PFSK-1 (cell line): ENCODE measurements around the gene SIVA1.

Experiments
- POLR2AphosphoS5 ChIP-seq: IDR thresholded peaks from 2 replicates; pipeline ENCODE4 v1.6.1; 2012; ENCODE audit warnings: low read depth, mild to moderate bottlenecking, control low read depth, low read length, moderate library complexity
- SIN3A ChIP-seq: IDR thresholded peaks from 2 replicates; pipeline ENCODE4 v1.6.1; 2012; ENCODE audit warnings: mild to moderate bottlenecking, low read length, moderate library complexity, borderline replicate concordance; ENCODE audit not compliant: insufficient read depth
- TAF1 ChIP-seq: IDR thresholded peaks from 2 replicates; pipeline ENCODE4 v1.6.1; 2012; ENCODE audit warnings: low read length, control low read depth, borderline replicate concordance; ENCODE audit not compliant: insufficient read depth
- TF ChIP-seq, protein P1 (sequence below), 2 experiments: IDR thresholded peaks; 2 replicates each; pipeline versions ENCODE4 v1.6.1 to v1.8.0; 2011 to 2012; ENCODE audit warnings: low read depth in 2 of 2, low read length in 2 of 2, control low read depth in 1 of 2, inconsistent platforms in 1 of 2, mild to moderate bottlenecking in 1 of 2, moderate library complexity in 1 of 2; ENCODE audit not compliant: insufficient read depth in 1 of 2

DNA sequence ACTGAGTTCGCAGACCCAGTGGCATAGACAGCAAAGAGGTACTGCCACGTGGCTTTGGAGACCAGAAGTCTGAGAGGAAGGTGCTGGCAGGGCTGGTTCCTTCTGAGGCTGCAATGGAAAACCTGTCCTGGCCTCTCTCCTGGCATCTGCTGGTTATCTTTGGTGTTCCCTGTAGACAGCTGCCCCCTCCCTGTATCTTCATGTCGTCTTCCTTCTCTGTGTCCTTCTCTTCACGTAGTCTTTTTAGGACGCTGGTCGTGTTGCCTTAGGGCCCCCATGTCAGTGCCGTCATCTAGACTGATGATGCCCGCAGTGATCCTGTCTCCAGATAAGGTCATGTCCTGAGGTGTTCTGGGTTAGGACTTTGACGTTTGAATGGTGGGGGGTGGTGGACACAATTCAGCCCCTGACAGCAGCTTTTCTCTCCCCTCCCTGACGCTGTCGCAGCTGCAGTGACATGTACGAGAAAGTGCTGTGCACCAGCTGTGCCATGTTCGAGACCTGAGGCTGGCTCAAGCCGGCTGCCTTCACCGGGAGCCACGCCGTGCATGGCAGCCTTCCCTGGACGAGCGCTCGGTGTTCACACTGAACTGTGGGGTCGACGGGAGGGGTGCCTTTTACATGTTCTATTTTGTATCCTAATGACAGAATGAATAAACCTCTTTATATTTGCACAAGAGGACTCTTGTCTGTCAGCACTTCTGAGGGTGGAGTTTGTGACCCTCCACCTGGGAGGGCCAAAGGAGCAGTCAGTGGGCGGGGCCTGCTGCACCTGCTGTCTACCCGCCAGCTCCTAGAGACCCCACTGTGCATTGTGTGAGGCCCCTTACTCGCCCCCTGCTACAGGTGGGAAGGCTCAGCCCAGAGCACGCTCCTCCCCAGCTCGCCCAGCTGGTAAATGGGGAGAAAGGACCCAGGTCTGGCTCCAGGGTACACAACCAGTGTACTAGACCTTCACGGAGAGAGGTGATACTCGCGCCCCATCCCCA, 6.3 kb downstream of the SIVA1 start:
- TF ChIP-seq, protein P1, sequence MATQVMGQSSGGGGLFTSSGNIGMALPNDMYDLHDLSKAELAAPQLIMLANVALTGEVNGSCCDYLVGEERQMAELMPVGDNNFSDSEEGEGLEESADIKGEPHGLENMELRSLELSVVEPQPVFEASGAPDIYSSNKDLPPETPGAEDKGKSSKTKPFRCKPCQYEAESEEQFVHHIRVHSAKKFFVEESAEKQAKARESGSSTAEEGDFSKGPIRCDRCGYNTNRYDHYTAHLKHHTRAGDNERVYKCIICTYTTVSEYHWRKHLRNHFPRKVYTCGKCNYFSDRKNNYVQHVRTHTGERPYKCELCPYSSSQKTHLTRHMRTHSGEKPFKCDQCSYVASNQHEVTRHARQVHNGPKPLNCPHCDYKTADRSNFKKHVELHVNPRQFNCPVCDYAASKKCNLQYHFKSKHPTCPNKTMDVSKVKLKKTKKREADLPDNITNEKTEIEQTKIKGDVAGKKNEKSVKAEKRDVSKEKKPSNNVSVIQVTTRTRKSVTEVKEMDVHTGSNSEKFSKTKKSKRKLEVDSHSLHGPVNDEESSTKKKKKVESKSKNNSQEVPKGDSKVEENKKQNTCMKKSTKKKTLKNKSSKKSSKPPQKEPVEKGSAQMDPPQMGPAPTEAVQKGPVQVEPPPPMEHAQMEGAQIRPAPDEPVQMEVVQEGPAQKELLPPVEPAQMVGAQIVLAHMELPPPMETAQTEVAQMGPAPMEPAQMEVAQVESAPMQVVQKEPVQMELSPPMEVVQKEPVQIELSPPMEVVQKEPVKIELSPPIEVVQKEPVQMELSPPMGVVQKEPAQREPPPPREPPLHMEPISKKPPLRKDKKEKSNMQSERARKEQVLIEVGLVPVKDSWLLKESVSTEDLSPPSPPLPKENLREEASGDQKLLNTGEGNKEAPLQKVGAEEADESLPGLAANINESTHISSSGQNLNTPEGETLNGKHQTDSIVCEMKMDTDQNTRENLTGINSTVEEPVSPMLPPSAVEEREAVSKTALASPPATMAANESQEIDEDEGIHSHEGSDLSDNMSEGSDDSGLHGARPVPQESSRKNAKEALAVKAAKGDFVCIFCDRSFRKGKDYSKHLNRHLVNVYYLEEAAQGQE (IDR thresholded peaks at IDR 0.05; ENCODE audit: insufficient read depth in 1 of 2, low read depth in 2 of 2, low read length in 2 of 2) = no peak
- no peak for TF ChIP-seq POLR2AphosphoS5
- no peak for TF ChIP-seq SIN3A
- TF ChIP-seq TAF1 = no peak
